Measurements from ENCODE around the gene ARID3B. TPM values are rescaled to one million over a fixed set of nuclear protein-coding genes. Genes with fewer than 3 reads are reported as not detected.

The ARID3B gene
- total RNA-seq, 1 donor from 2014 or later, result 22.1 TPM

GRCh38 chr15:74528876-74529275, 12.1 kb upstream of the ARID3B start:
- no peaks in the 10 kb centered on the region for H3K9me3 Mint-ChIP-seq
- no peaks in the 10 kb centered on the region for H3K27me3 Mint-ChIP-seq (ENCODE audit: low read depth)
- DNase-seq (ENCODE audit: low spot score in 2 of 2, unreplicated experiment in 2 of 2), result no peak
- TF ChIP-seq CTCF (IDR thresholded peaks at IDR 0.05; ENCODE audit: unreplicated experiment), result no peak
- H3K4me3 Mint-ChIP-seq, result no peak overlapping the region
- H3K27ac Mint-ChIP-seq, result no peak overlapping the region
- peaks cover 8% of the 10 kb centered on the region for H3K4me1 Mint-ChIP-seq
- no peaks in the 10 kb centered on the region for H3K36me3 Mint-ChIP-seq

- TF ChIP-seq CTCF (IDR thresholded peaks at IDR 0.05; ENCODE audit: unreplicated experiment), result no peak
- Mint-ChIP-seq H3K9me3 (no peaks in the 10 kb centered on the region), H3K36me3 (no peaks in the 10 kb centered on the region), H3K27me3 (ENCODE audit: low read depth) (no peaks in the 10 kb centered on the region), H3K4me3 (no peak overlapping the region), H3K4me1 (peaks cover 8% of the 10 kb centered on the region), H3K27ac (no peak overlapping the region)
- DNase-seq (ENCODE audit: low spot score in 2 of 2, unreplicated experiment in 2 of 2), result no peak
These were observed 11.1 kb upstream of the ARID3B start for GRCh38 chr15:74529921-74530320.

GRCh38 chr15:74530771-74531143, 10.3 kb upstream of the ARID3B start:
- TF ChIP-seq CTCF (IDR thresholded peaks at IDR 0.05; ENCODE audit: unreplicated experiment), result no peak
- Mint-ChIP-seq H3K27ac (peak overlapping the region; percentile 50), H3K36me3 (no peaks in the 10 kb centered on the region), H3K4me1 (peaks cover 8% of the 10 kb centered on the region), H3K27me3 (ENCODE audit: low read depth) (no peaks in the 10 kb centered on the region), H3K9me3 (no peaks in the 10 kb centered on the region), H3K4me3 (no peak overlapping the region)
- no peak for DNase-seq (ENCODE audit: low spot score in 2 of 2, unreplicated experiment in 2 of 2)

GRCh38 chr15:74531144-74531811, 9.7 kb upstream of the ARID3B start:
- TF ChIP-seq CTCF (IDR thresholded peaks at IDR 0.05; ENCODE audit: unreplicated experiment), result no peak
- peaks cover 8% of the 10 kb centered on the region for H3K4me1 Mint-ChIP-seq
- no peaks in the 10 kb centered on the region for H3K36me3 Mint-ChIP-seq
- no peaks in the 10 kb centered on the region for H3K9me3 Mint-ChIP-seq
- DNase-seq (ENCODE audit: low spot score in 2 of 2, unreplicated experiment in 2 of 2), result no peak
- no peaks in the 10 kb centered on the region for H3K27me3 Mint-ChIP-seq (ENCODE audit: low read depth)
- H3K27ac Mint-ChIP-seq, result peak overlapping the region; percentile 50
- H3K4me3 Mint-ChIP-seq, result no peak overlapping the region

GRCh38 chr15:74535388-74536084, 5.5 kb upstream of the ARID3B start:
- no peak for DNase-seq (ENCODE audit: low spot score in 2 of 2, unreplicated experiment in 2 of 2)
- Mint-ChIP-seq H3K27me3 (ENCODE audit: low read depth) (no peaks in the 10 kb centered on the region), H3K9me3 (no peaks in the 10 kb centered on the region), H3K4me3 (no peak overlapping the region), H3K4me1 (peaks cover 18% of the 10 kb centered on the region), H3K36me3 (no peaks in the 10 kb centered on the region), H3K27ac (no peak overlapping the region)
- no peak for TF ChIP-seq CTCF (IDR thresholded peaks at IDR 0.05; ENCODE audit: unreplicated experiment)

All from mesothelial cell of epicardium (in vitro differentiated cells).